Activated B cell treated with CpG ODN at 0.5 μM for 24 hours (primary cell): ENCODE results near the gene C1QL1. TPM values are rescaled to one million over a fixed set of nuclear protein-coding genes. Genes with fewer than 3 reads are reported as not detected.

Experiments used
- ATAC-seq: fragments of 200-7000 bp; cut with Tn5 transposase; one replicate; pipeline ENCODE4 v1.10.0; 2021; ENCODE audit warnings: low read depth, mild to moderate bottlenecking, moderate library complexity
- CTCF ChIA-PET: fragments of 350-600 bp; sonication (Branson Sonifier 250); formaldehyde crosslinking; loops from one replicate; lab custom pipeline; 2021; ENCODE audit warnings: antibody characterized with exemption; lab: Charles Lee
- POLR2A ChIA-PET: fragments of 350-600 bp; sonication (Branson Sonifier 250); formaldehyde crosslinking; loops from one replicate; lab custom pipeline; 2021; ENCODE audit warnings: antibody characterized with exemption; lab: Charles Lee
- DNase-seq: peaks from one replicate; pipeline ENCODE4 v3.0.0; 2022
- H3K27ac Mint-ChIP-seq: one replicate; pipeline ENCODE4 v1.8.0; 2020; ENCODE audit warnings: mixed read lengths
- H3K27me3 Mint-ChIP-seq: one replicate; pipeline ENCODE4 v1.8.0; 2021; ENCODE audit warnings: mixed read lengths
- H3K36me3 Mint-ChIP-seq: one replicate; pipeline ENCODE4 v1.8.0; 2021; ENCODE audit warnings: low read depth, mixed read lengths
- H3K4me1 Mint-ChIP-seq: one replicate; pipeline ENCODE4 v1.8.0; 2021; ENCODE audit warnings: mixed read lengths
- H3K4me3 Mint-ChIP-seq: one replicate; pipeline ENCODE4 v1.8.0; 2020; ENCODE audit warnings: mild to moderate bottlenecking, mixed read lengths
- H3K9me3 Mint-ChIP-seq: one replicate; pipeline ENCODE4 v1.8.0; 2020; ENCODE audit warnings: mixed read lengths
- CTCF ChIP-seq: fragments of 200-600 bp; IDR thresholded peaks from one replicate; pipeline ENCODE4 v1.8.0; 2022; ENCODE audit warnings: antibody characterized with exemption, mild to moderate bottlenecking
- intact Hi-C: fragments of 100-400 bp; cut with micrococcal nuclease; formaldehyde crosslinking; loops from one replicate; pipeline ENCODE4 v1.15.1; 2024
- total RNA-seq: library from RNA; stranded (reverse); gene quantifications from 2 replicates; pipeline ENCODE4 v1.2.3, GENCODE V29; 2022

Gene C1QL1
- total RNA-seq, 1 donor from 2014 or later = not detected

- no peak overlapping the region for H3K4me3 Mint-ChIP-seq
Measured at GRCh38 chr17:44997733-44998520, 29.8 kb upstream of the C1QL1 start.

GRCh38 chr17:44996304-44996703, 28.2 kb upstream of the C1QL1 start:
- intact Hi-C loops = no loop called here
- DNase-seq (no peak), ATAC-seq (no peak)
- H3K4me3 Mint-ChIP-seq = no peak overlapping the region
- peaks cover 45% of the 10 kb centered on the region for H3K27me3 Mint-ChIP-seq
- ChIA-PET CTCF (no interaction called here), POLR2A (no interaction called here)
- no peaks in the 10 kb centered on the region for H3K4me1 Mint-ChIP-seq
- H3K9me3 Mint-ChIP-seq = peaks cover 5% of the 10 kb centered on the region
- H3K27ac Mint-ChIP-seq = no peak overlapping the region
- H3K36me3 Mint-ChIP-seq = no peaks in the 10 kb centered on the region
- no peak for TF ChIP-seq CTCF

More at GRCh38 chr17:44997733-44998520, 29.8 kb upstream of the C1QL1 start:
- no peak for ATAC-seq
- TF ChIP-seq CTCF = no peak
- intact Hi-C loops = no loop called here
- Mint-ChIP-seq H3K9me3 (peaks cover 5% of the 10 kb centered on the region), H3K27ac (no peak overlapping the region), H3K36me3 (no peaks in the 10 kb centered on the region), H3K27me3 (peaks cover 34% of the 10 kb centered on the region), H3K4me1 (no peaks in the 10 kb centered on the region)
- ChIA-PET CTCF (no interaction called here), POLR2A (interaction anchor here (0.6 kb wide), 1 partner anchor 540 kb away, joined by 6 read pairs; no protein-coding TSS in a partner anchor)
- DNase-seq = no peak

GRCh38 chr17:44995436-44996001, 27.4 kb upstream of the C1QL1 start:
- H3K27me3 Mint-ChIP-seq = peaks cover 45% of the 10 kb centered on the region
- ATAC-seq = no peak
- intact Hi-C loops = no loop called here
- no peaks in the 10 kb centered on the region for H3K4me1 Mint-ChIP-seq
- H3K9me3 Mint-ChIP-seq = peaks cover 5% of the 10 kb centered on the region
- POLR2A ChIA-PET = no interaction called here
- no peak overlapping the region for H3K4me3 Mint-ChIP-seq
- TF ChIP-seq CTCF = no peak
- CTCF ChIA-PET = no interaction called here
- H3K36me3 Mint-ChIP-seq = no peaks in the 10 kb centered on the region
- no peak overlapping the region for H3K27ac Mint-ChIP-seq
- no peak for DNase-seq

- intact Hi-C loops = no loop called here
- Mint-ChIP-seq H3K36me3 (no peaks in the 10 kb centered on the region), H3K4me3 (no peak overlapping the region), H3K9me3 (no peaks in the 10 kb centered on the region), H3K4me1 (peaks cover 8% of the 10 kb centered on the region), H3K27me3 (peaks cover 57% of the 10 kb centered on the region), H3K27ac (no peak overlapping the region)
- POLR2A ChIA-PET = no interaction called here
- no peak for ATAC-seq
- no peak for DNase-seq
- CTCF ChIA-PET = no interaction called here
- TF ChIP-seq CTCF = no peak
Measured at GRCh38 chr17:44992242-44992939, 24.3 kb upstream of the C1QL1 start.

GRCh38 chr17:44990994-44991393, 22.9 kb upstream of the C1QL1 start:
- no peak overlapping the region for H3K4me3 Mint-ChIP-seq
- DNase-seq = no peak
- intact Hi-C loops = no loop called here
- no peak for TF ChIP-seq CTCF
- CTCF ChIA-PET = no interaction called here
- no peak for ATAC-seq
- H3K4me1 Mint-ChIP-seq = peaks cover 9% of the 10 kb centered on the region
- H3K9me3 Mint-ChIP-seq = no peaks in the 10 kb centered on the region
- no peaks in the 10 kb centered on the region for H3K36me3 Mint-ChIP-seq
- POLR2A ChIA-PET = no interaction called here
- H3K27me3 Mint-ChIP-seq = peaks cover 56% of the 10 kb centered on the region
- no peak overlapping the region for H3K27ac Mint-ChIP-seq
